ENCODE results near the gene ANKRD62.
"Not testable (repeated sequence)": the region's sequence is repeated elsewhere in the genome, so short reads cannot be mapped to it uniquely, and the experiment has no call there.

ANKRD62 gene

DNA sequence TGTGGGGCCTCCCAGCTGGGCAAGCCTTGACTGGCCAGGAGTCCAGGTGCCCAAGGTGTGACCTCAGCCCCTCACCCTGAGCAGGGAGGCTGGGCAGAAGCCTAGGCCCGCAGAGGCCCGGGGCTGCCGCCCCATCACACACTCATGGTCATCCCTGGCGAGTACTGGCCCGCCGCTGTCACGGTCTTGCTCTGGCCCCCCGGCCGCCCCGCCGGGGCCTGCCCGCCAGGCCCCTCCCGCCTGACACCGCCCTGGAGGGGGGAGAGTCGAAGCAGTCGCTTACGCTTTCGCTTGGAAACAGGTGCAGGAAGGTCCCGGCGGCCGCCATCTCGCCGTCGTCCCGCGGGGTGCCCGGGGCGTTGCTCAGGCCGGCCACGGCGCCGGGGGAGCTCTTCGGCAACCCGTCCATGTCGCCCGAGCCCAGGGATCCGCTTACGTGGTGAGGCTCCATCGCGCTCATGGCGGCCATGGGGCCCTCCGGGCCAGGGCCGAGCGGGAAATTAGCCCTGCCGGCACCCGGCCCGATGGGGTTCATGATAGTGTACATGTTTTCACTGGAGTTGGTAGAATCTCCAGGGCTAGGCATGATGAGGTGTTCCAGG, 26.6 kb upstream of the ANKRD62 start:
- no peak for DNase-seq (ENCODE audit: low read depth in 2 of 2)

DNA sequence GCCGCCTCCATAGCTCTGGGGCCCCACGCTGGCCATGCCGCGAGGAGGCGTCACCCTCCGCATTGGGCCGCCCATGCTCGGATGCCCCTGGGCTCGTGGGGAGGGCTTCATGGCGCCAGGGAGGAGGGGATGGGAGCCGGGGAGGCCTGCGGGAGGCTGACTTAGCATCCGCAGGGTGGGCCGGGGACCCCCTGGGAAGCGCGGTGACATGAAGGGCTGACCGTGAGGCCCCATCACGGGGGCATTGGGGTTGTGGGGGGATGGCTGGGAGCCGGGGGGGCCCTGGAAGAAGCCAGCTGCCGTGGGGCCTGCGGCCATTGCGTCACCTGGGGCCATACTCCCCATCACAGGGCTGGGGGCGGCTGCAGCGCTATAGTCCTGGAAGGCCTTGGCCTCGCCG, 26.0 kb upstream of the ANKRD62 start:
- no peak for DNase-seq (ENCODE audit: low read depth in 2 of 2)

DNA sequence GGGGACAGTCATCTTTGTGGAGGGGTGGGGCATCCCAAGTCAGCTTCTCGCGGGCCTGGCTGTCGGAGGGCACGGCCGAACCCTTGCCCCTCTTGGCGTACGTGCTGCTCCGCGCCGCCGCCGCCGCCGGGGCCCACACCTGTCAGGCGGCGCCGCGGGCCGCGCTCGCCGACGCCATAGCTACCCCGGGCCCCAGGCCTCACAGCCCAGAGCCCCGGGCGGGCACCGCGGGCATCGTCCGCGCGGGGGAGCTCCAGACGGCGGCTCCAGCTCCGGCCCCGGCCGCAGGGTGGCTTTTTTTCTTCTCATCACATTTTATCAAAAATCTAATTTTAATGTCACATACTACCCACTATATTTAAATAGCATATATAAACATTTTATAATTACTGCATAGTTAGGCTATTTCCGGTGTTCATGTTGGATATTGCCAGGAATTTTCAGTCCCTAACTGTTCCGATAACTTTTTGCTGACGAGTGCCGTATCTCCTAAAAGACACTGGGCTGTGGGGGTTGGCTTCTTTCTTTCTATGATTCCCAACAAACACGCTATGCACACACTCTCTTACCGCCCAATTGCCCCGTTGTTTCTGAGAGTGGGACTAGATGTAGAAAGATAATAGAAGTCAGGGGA, 25.2 kb upstream of the ANKRD62 start:
- DNase-seq (ENCODE audit: low read depth in 2 of 2): not testable (repeated sequence)

DNA sequence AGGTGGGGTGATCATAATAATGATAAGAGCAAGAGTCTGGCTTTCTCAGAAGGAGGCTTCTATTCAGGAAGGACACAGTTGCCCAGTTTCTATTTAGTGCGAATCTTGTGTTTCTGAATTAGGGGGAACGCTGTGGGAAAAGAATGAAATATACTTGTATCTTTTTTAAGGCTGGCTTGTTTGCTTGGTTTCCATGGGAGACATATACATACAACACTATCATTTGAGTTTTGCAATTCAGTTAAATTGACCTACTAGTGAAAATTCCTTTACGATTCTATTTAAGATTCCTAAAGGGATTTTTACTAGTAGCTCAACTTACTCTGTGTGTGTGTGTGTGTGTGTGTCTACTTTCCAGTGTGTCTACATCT, 24.7 kb upstream of the ANKRD62 start:
- DNase-seq (ENCODE audit: low read depth in 2 of 2): no peak

DNA sequence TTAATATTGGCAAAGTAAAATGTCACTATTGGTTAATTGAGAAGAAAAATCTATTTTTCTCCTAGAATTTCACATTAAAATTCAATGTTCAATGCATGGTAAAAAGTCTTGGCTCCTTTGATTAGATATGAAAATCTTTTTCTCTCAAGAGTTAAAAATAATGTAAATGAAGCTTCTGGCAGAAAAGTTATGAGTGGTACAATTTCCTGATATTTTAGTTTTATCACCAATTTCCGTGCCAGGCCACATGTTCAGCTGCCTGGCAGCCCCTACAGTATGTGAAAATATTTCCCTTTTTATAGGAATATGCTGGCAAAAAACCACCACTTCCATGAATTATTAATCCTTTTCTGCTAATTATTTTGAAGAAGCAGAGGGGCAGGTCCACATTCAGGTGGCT, 22.6 kb upstream of the ANKRD62 start:
- not testable (repeated sequence) for DNase-seq (ENCODE audit: low read depth in 2 of 2)

DNA sequence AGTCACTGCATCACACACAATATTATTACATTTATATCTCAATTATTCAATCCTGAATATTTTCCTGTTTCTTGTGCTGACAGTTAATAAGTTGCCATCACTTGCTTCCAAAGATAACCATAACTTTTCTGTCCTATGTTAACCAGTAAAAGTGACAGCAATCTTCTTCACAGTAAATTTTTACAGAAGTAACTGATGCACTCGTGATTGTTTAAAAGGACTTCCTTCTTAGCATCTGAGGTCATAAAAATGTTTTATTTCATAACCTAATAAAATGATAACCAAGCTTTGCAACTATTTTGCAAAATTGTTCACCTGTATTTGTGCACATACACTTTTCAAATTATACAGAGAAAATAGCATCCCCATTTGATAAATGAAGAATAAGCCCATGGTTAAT, 20.6 kb upstream of the ANKRD62 start:
- no peak for DNase-seq (ENCODE audit: low read depth in 2 of 2)

DNA sequence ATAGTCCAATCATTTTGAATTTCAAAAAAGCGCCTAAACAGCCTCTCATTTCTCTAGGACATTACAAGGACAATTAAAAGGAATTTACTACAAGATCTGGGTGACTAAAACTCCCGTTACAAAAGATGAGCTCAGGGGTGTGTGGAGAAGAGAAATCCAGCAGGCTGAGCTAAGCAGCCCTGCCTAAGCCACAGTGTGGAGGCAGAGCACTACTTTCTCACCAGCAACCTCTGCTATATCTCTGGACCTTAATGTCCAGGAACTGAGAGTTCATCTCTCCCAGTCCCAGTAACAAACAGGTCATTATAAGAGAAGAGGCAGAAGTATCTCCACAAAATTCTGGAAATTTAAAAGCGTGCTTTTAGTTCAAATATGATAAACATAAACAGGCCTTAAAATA, 18.9 kb upstream of the ANKRD62 start:
- DNase-seq (ENCODE audit: low read depth in 2 of 2): no peak

DNA sequence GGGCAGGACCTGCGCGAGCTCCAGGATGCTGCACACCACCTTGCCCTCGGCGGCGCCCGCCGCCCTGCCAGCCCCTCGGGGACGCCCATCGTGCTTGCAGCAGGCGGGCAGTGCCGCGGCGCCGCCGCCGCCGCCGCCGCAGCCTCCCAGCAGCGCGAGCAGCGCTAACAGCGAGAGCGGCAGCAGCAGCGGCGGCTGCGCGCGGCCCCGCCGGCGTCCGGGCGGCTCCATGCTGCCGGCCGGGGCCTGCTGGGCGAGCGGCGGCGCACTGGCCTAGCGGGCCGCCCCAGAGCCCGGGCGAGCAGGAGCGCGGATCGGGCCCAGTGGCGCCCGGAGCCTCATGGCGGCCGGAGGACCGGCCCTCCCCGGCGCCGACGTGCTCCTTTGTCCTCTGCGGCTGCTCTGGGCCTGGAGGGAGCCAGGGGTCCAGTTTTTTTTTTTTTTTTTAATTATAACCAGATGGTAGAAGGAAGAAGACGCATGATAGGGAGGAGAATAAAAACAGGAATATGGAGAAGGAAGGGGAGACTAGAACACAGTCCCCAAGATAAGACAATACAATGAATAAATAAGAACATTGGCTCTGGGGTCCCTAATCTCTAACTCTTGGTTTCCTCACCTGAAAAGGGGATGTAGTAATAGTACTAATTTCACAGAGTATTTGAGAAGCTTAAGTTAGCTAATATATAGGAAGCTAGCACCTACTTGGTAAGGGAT, 17.1 kb upstream of the ANKRD62 start:
- DNase-seq (ENCODE audit: low read depth in 2 of 2): no peak

DNA sequence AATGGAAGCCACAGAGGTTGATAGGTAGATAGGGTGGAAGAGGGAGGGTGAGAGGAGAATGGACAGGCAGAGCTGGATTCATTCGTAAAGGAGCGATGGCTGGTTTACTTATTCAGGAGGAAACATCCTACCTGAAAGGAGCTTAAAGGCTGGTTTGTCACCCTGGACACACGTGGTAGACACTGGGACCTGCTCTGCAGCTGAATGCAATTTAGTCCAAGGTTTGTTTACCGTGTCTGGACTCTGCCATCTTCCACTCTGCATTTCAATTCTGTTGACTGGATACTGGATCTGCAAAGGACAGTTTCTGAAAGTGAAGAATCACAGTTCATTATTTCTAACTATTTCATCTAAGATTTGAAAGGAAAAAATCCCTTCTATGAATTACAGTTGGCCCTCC, 15.6 kb upstream of the ANKRD62 start:
- DNase-seq (ENCODE audit: low read depth in 2 of 2): not testable (repeated sequence)

DNA sequence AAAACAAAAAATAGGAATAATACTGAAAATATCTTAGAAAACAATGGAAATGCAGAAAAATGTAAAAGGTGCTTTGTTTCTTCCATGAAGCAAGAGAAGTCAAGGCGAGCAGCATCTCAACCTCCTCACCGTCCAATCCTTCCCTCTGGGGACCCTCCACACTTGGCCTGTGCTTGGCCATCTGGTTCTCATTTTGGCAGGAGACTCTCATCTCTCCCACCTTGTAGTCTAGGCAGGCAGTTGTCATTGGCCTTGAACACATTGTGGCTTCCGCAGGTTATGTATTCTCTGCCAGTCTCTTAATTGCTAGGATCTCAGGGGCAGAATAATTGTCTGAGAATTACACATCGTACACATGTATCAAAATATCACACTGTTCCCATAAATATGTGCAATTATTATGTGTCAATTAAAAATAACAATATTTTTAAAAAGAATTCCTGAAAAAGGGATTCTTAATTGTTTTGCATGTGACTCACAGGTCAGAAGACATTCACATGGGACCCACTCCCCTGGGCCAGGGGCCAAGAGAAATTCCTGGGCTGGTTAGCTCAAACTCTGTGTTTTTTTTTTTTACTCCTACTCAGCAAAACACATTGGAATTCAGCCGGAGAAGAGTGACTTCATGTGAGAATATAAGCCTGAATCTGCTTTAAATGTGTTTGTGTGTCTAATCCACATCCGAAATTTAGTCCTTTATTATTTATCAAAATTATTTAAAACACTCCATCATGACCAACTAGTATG, 14.0 kb upstream of the ANKRD62 start:
- no peak for DNase-seq (ENCODE audit: low read depth in 2 of 2)

DNA sequence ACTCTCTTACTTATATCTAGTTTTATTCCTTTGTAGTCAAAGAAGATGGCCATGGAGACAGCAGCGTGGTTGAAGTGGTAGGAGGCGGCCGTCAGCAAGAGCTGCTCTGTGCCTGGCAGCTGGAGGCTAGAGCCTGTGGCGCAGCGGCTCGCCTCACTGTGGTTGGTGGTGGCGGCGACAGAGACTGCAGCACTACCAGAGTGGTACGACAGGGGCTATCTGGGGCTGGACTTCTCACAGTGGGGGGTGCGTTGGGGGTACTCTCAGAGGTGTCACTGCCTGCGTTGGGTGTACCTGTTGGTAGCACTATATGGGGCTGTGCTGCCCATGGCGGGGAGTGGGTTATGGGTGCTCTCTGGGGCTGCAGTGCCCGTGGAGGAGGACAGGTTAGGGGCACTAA, 8.5 kb upstream of the ANKRD62 start:
- no peak for DNase-seq (ENCODE audit: low read depth in 2 of 2)

DNA sequence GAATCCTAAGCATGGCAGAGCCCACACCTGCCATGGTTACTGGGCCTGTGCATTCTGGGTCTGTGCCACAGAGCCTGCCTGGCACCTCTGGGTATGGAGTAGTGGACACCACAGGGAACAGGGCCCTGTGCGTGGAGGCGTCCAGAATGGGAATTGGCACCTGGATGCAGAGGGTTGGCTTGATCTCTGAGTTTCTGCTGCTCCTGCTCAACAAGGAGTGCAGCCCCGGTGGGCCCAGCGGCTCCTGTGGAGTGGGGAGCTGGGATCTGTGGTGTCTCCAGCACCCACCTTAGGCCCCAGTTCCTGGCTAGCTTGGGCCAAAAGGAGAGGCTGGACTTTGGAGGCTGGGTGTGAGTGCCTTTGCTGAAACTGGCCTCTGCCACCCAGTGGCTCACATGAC, 7.9 kb upstream of the ANKRD62 start:
- no peak for DNase-seq (ENCODE audit: low read depth in 2 of 2)

DNA sequence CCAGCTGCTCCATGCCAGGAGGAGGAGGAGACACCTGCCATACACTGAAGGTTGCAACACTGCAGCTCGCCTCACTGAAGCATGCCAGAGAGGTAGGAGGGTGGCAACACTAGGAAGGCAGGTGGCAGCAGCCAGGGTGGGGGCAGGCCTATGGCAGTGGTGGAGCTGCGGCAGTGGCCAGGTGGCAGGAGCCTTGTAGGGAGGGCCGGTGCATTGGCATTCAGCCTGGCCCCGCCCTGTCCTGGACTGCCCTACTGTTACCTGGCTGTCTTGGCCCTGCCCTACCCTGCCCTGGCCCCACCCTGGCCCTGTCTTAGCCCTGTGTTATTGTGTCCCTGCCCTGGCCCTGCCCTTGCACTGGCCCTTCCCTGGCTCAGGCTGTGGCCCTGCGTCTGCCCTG, 7.4 kb upstream of the ANKRD62 start:
- DNase-seq (ENCODE audit: low read depth in 2 of 2): no peak

DNA sequence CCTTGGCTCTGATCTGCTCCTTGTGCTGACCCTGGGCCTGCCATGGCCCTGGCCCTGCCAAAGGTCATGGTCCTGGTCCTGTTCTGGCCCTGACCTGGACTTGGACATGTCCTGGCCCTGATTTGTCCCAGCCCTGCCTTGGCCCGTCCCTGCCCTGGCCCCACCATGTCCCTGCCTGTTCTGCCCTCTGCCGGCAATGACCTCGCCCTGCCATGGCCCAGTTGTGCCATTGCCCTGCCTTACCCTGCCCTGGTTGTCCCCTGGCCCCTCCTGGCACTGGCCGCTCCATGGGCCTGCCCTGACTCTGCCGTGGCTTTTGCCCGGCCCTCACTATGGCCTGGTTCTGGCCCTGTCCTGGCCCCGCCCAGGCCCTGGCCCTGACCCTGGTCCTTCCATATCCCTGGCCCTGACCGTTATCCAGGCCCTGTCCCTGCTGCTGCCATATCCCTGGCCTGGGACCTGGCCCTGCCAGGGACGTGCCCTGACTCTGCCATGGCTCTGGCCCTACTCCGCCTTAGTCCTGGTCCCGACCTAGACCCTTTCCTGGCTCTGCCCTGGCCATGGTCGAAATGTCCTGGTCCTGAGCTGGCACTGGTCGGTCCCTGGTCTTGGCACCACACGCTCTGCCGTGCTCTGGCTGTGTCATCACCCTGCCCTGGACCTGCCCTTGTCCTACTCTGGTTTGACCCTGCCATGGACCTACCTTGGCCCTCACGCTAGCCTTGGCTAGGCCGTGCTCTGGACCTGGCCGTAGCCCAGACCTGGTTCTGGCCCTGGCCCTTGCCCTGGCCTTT, 6.8 kb upstream of the ANKRD62 start:
- DNase-seq (ENCODE audit: low read depth in 2 of 2): no peak

DNA sequence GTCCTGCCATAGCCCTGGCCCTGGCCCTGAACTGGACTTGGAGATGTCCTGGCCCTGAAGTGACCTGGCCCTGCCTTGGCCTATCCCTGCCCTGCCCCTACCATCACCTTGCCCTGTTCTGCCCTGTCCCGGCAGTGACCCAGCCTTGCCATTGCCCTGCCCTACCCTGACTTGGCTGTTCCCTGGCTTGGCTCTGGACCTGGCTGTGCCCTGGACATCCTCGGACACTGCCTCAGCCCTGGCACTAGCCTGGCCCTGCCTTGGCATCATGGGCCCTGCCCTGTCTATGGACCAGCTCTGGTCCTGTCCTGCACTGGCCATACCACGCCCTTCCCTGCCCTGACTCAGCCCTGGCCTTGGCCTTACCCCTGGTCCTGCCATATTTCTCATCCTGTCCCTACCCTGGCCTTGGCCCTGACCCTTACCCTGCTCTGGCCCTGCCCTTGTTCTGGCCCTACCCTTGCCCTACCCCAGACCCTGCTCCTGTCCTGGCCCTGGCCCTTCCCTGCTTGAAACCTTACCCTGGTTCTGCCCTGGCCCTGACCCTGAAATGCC, 6.1 kb upstream of the ANKRD62 start:
- DNase-seq (ENCODE audit: low read depth in 2 of 2): no peak

DNA sequence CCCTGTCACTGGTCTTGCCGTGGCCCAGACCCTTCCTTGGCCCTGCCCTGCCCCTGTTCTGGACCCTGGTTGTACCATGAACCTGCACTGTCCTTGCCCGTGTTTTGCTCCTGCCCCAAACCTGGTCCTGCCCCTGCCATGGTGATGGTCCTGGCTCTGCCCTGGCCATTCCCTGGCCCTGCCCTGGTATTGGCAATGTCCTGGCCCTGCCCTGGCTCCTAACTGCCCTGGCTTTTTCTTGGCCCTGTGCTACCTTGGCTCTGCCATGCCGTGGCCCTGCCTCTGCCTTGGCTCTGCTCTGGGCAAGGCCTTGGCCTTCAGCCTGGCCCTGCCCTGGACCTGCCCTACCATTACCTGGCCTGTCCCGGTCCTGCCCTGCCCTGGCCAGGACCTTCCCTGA, 5.5 kb upstream of the ANKRD62 start:
- DNase-seq (ENCODE audit: low read depth in 2 of 2): no peak

DNA sequence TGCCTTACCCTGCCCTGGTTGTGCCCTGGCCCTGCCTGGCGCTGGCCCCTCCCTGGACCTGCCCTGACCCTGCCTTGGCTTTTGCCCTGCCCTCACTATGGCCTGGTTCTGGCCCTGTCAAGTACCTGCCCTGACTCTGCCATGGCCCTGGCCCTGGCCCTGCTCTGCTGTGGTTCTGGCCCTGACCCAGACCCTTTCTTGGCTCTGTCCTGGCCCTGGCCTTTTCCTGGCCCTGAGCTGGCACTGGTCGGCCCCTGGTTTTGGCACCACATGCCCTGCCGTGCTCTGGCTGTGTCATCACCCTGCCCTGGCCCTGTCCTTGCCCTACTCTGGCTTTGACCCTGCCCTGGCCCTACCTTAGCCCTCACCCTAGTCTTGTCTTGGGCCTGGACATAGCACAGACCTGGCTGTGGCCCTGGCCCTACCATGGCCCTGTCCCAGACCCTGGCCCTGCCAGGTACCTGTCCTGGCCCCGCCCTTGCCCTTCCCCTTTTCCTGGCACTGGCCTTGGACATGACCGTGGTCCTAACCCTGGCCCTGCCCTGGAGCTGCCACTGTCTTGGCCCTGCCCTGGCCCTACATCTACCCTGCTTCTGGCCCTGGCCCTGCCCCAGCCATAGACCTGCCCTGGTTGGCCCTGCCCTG, 4.8 kb upstream of the ANKRD62 start:
- no peak for DNase-seq (ENCODE audit: low read depth in 2 of 2)

DNA sequence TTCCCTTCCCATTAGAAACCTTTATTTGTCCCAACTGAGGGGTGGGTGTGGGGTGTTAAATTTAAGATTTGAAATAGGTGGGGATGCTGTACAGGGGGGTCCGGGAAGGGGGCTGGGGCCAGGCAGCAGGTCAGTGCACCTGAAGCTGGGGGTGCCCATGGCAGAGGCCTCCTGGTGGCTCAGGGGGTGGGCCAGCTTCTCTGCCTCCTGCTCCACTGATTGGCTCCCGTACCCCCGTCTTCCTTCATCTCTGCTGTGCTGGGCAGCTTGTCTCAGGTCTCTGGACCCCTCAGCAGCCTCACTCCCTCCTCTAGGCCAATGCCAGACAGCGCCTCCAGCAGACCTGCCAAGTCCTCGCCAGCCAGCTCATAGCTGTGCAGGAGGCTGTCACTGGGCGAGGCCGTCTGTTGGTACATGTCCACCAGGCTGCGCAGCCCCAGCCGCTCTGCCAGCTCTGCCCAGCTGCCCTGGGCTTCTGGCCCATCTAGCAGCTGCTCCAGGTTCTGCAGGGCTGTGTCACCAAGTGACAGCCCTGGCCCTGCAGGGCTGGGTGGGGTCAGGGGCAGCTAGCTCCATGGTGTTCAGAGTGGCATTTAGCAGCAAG, 2.0 kb upstream of the ANKRD62 start:
- no peak for DNase-seq (ENCODE audit: low read depth in 2 of 2)

DNA sequence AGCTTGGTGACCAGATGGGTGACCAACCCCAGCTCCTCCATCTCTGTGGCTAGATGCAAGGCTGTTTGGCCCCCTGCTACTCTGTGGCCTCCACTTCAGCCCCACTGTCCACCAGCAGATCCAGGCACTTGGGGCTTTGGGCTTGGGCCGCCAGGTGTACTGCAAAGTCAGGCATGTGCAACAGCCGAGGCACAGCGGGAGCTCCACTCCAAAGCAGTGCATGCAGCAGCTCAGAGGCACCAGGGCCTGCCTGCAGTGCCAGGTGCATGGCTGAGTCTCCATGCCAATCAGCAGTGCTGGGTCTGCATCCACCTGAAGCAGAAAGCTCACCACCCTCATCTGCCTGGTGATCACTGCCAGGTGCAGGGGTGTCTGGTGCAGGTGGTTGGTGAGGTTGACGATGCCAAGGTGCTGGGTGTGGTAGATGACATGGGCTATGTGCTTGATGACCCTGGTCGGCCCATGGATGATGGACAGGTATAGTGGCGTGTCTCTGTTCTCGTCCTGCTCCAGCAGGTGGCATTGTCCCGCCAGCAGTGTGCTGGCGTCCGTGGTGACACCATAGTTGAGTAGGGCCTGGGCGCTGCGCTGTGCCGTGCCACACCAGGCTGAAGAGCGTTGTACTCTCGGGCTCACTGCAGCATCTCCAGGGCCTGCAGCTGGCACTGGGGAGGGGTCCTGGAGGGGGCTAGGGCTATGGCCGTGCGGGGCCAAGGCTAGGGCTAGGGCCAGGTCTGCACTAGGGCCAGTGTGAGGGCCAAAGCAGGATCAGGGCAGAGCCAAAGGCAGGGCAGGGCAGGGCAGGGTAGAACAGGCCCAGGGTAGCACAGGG, 1.0 kb upstream of the ANKRD62 start:
- no peak for DNase-seq (ENCODE audit: low read depth in 2 of 2)

DNA sequence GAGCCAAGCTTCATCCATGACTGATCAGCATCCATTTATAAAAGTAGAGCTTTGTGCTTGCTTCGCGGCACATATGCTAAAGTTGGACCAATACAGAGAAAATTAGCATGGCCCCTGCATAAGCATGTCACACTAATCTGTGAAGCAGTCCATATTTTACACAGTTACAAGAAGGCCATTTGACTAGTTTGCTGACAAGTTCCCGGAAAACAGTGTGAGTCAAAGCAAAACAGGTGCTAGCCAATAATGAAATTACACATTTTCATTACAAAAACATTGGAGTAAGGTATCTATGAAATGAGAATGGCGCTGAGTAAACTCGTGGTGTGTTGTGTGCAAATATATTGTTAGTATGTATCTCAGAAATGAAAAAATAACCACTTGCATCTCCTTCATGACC, 4.7 kb downstream of the ANKRD62 start:
- DNase-seq (ENCODE audit: low read depth in 2 of 2): no peak

Measured in stimulated activated CD8-positive, alpha-beta memory T cell treated with anti-CD3 and anti-CD28 coated beads, Interleukin-2, amount 100 ng/mL, for 48 hours (primary cell).